Inferior parietal cortex (tissue), 1 donor: ENCODE measurements around the gene TCERG1L.
"Not testable (repeated sequence)": the region's sequence is repeated elsewhere in the genome, so short reads cannot be mapped to it uniquely, and the experiment has no call there.

Source experiments
- DNase-seq: peaks from one replicate; pipeline ENCODE4 v3.0.0-alpha.2; 2016; ENCODE audit errors: extremely low spot score

Gene TCERG1L

DNA sequence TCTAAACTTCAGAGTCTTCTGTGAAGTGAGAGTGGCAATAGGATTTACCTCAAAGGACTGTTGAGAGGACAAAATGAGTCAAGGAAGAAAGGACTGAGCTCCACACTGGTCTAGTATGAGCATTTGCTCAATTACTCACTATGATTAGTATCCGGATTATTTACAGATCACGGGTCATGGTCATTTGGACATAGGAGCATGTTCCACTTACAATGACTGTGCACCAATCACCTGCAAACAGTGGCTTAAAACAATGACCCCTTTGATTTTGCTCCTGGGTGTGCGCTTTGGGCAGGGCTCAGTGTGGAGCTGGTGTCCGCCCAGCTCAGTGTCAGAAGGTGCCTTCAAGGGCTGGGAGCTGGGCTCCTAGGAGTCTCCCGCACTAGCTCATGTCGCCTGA, 225.4 kb downstream of the TCERG1L start:
- no peak for DNase-seq

- no peak for DNase-seq
Observed at GRCh38 chr10:131085091-131085860, 226.2 kb downstream of the TCERG1L start.

GRCh38 chr10:131084791-131085090, 226.8 kb downstream of the TCERG1L start:
- no peak for DNase-seq

- no peak for DNase-seq
Observed at GRCh38 chr10:131083915-131084790, 227.4 kb downstream of the TCERG1L start.

DNA sequence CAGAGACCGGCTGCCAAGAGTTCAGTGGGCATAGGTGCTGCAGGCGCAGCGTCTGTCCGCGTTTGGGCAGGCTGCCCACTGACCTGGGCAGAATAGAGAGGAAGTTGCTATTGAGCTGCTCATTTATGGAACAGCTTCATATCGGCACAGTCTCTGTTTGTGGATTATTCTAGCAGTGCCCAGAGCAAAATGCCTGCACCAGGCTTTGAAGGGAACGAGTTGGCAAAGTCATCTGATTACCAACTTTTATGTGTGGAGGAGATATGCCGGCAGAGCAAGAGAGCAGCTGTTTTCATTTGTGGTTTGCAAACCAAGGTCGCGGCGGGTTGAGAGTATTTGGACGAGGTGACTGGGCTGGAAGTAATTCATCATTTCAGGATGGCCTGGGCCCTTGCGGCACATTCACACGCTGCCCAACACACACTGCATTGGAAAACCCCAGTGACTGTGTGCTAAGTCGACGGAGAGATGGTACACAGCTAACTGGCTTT, 228.5 kb downstream of the TCERG1L start:
- no peak for DNase-seq

DNA sequence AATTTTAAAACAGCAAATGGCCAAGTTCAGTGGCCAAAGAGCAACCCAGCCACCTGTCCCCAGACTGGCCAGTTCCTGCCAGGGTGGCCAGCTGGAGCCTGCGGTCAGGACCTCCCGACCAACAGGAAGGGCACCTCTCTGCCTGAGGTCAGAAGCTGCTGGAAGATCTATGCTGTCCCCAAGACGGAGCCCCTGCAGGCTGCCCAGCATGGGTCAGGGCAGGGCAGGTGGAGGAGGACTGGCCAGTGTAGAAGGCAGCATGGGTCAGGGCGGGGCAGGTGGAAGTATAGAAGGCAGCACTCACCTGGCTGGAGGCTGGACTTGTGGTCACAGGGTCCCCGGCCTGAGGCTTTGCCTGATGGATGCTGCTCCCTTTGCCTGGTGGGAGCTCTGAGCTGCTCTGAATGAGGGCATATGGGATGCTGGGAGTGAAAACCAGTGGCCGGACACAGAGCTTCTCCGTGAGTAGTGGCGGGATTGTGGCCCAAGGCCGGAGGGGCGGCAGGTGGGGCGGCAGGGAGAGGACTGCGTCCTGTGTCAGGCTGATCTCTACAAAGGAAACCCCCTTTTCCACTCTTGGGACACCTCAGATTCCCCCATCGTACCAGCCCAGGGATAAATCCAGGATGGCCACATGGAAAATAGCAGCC, 229.2 kb downstream of the TCERG1L start:
- no peak for DNase-seq

DNA sequence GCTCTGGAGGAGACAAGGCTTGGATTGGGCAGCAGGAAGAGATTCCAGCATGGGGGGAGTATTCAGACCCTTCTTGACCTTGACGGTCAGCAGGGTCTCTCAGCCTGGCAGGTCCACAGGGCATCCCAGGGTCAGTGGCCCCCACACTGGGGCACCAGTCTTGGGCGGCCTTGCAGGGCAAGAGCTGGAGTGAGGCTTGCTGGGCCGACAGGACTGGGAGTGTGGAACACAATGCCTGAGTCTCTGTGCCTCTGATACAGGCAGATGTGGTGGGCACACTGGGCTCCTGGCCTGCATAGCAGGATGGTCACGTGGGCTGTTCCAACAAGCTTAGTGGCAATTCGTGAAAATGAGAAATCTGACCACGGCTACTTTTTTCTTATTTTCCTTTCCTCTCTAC, 229.7 kb downstream of the TCERG1L start:
- no peak for DNase-seq

- DNase-seq, result no peak
Observed at GRCh38 chr10:131081376-131081775, 230.1 kb downstream of the TCERG1L start.

DNA sequence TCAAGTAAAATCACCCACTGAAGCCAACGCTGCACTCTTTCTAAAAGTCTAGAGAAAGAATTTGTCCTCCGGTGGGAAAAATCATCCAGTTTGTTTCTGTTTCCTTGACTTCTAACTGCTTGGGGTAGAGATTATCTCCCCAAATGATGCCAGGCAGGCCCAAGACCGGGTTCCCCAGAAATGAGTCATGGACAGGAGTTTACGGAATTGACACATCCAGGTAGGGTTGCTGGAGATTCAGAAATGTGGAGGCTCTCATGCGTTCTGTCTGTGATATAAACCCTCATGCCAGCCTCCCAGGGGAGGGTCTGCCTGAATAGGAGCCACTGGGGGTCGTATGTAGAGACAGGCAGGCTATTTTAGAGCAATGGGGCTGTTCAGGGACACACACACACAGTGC, 230.9 kb downstream of the TCERG1L start:
- DNase-seq, result no peak

DNA sequence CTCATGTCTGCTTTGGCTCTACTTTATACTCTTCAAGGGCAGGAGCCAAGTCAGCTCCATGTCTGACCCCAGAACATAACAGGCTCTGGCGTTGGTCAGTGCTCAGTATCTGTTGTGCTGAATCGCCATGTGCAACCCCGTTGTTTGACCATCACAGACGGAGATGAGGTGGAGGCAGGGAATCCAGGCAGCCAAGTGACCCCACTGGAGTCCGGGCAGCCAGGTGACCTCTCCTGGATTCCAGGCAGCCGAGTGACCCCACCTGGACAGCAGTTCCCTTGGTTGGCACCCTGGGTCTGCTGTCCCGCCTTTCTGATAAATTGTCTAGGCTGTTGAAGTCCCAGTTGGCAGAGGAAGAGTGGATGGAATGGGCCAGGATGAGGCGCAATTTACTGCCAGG, 232.2 kb downstream of the TCERG1L start:
- DNase-seq, result no peak

- not testable (repeated sequence) for DNase-seq
Observed at GRCh38 chr10:131078882-131079280, 232.6 kb downstream of the TCERG1L start.

DNA sequence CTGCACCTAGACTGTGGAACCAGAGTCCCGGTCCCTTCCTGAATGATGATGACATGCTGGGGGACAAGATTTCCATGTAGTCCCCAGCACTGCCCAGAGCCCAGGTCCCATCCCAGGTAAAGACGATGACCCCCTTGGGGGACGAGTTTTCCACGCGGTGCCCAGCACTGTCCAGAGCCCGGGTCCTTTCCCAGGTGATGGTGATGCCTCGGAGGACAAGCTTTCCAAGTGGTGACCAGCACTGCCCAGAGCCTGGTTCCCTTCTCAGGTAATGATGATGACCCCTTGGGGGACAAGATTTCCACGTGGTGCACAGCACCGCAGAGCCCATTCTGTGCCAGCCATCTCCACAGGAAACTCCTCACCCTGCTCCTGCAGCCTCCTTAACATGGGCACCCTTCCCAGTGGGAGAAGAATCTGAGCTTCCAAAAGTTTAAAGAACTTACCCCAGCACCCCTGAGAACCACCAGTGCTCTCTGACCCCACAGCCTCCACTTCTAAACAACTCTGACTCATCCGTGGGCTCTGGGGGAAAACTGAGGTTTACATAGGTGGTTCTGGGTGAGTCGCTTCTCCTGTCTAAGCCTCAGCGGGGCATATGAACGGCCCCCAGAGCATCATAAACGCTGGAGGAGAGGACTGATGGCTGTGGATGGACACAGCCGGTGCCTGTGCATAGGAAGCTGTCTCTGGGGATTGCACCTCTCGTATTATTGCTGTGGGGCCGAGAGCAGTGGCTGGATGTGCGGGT, 233.2 kb downstream of the TCERG1L start:
- DNase-seq, result no peak

DNA sequence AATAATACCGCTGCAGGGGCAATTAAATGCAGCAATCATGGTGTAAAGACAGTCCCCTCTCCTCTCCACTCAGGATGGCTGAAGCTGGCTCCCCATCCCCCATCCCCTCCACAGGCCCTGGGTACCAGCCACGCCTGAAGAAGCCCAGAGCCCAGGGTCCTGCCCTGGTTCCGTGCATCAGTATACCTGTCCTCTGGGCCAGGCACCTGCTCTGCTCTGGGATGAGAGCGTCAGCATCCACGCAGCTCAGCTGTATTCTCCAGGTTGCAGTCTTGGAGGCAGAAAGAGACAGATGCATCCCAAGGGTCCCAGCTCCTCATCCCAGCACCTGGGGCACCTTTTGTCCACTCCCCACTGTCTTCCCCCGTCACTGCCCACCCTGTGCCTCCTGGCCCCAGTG, 233.8 kb downstream of the TCERG1L start:
- no peak for DNase-seq

- DNase-seq, result no peak
Observed at GRCh38 chr10:131077031-131077430, 234.5 kb downstream of the TCERG1L start.

DNA sequence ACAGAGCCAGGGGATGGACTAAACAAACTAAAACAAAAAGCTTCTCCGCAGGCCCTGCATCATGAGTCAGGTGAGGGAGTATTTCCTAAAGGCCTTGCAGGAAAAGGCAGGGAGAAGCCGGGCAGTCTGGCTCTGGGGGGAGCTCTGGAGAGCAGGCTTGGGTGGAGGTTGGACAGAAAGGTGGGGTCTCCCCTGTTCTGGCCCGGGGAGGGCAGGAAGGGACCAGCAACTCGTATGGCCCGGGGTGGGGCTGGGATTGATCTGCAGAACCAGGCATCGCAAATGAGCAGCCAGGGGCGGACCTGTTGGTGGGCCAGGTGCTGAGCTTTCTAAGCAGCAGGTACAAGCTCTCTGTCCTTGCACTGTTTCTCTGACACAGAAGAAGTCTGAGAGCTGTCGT, 235.2 kb downstream of the TCERG1L start:
- no peak for DNase-seq

DNA sequence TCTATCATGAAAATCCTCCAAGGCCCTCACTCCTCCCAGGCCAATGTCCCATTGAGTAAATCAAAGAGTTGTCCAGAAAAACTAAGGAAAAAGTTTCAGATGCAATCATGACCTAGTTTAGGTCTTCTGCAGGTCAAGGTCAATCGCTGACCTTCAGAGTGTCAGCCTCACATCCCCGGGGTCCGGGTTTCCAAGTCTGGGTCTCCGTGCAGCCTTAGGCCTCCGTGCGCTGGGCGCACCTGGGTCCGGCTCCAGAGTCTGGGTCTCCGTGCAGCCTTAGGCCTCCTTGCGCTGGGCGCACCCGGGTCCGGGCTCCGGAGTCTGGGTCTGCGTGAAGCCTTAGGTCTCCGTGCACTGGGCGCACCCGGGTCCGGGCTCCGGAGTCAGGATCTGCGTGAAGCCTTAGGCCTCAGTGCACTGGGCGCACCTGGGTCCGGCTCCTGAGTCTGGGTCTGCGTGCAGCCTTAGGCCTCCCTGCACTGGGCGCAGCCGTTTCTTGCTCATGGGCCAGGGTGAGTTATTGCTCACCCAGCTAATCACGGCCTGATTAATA, 236.2 kb downstream of the TCERG1L start:
- no peak for DNase-seq

GRCh38 chr10:131074682-131075081, 236.8 kb downstream of the TCERG1L start:
- DNase-seq, result no peak

DNA sequence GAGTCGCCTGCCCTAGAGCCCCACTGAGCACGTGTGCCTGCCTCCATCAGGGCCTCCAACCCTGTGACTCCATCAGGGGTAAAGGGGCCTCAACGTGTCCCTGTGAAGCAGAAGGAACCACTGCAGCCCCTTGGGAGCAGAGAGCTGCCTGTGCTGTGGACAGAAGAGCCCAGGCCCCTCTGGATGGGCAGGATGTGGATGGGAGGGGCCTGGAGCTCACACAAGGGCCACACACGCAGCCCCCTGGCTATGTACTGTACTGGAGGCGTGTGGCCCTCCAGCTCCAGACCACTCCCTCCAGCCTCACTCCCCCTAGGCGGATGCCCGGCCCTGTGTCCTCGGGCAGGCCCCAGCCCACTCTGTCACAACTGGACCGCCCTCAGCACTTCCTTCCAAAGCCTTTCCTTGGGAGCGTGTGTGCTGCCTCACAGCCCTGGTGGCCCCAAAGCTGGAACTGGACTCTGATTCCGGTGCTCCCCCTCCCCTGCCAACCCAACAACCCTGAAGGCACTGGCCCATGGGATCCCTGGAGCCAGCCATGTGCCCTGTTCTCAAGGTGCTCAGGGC, 238.0 kb downstream of the TCERG1L start:
- DNase-seq, result no peak

DNA sequence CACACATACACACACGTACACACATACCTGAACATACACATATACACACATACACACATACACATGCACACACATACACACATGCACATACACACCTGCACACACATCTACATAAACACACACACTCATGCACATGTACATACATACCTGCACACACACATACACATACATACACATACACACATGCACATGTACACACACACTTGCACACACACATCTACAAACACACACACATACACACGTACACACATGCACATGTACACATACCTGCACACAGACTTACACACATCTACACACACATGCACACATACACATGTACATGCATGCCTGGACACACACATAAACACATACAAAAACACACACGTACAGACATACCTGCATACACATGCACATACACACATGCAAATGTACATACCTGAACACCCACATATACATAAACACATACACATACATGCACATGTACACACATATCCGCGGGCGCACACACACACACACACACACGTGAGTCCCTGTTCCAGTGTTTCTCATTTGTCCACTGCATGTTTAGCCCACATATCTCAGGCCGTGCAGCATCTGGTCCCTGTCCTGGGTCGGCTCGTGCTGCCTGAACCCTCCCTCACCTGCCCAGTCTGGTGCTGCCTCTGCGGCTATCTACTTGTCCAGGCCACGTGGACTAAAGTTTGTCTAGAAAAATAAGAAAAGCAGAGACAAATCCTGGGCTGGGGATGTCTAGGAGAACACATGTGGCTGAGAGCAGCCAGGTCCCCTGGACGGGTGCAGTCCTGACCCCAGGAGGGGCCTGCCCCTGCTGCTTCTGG, 238.7 kb downstream of the TCERG1L start:
- no peak for DNase-seq

DNA sequence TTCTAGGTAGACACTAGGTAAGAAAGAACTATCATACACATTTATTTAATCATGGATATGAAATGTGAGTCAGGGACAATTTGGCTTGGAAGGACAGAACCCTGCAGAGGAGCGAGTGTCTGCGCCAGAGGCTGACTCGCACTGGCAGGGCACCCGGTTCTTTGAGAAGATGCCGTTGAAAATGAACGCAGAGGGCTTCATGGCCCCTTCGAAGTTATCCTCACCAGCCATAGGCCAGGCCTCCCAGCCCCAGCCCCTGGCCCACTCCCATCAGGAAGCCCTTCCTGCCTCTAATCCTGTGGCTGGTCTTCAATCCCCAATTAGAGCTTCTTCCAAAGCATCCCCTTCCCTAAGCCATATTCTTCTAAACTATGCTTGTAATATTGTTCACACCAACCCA, 239.8 kb downstream of the TCERG1L start:
- no peak for DNase-seq
